Endothelial cell of umbilical vein (primary cell): ENCODE results near the gene MAPKAP1.

Experiments used
- CTCF ChIP-seq, 2 donors: IDR thresholded peaks; 1 replicate in 1 of 2; 2 replicates in 1 of 2; pipeline ENCODE4 v1.5.1; 2011; ENCODE audit warnings: low read length in 2 of 2, mild to moderate bottlenecking in 2 of 2, moderate library complexity in 2 of 2, control low read depth in 1 of 2, inconsistent platforms in 1 of 2, low read depth in 1 of 2; ENCODE audit not compliant: insufficient read depth in 1 of 2; ENCODE audit errors: extremely low read depth in 1 of 2
- JUN ChIP-seq: IDR thresholded peaks from 2 replicates; pipeline ENCODE4 v1.6.1; 2011; ENCODE audit warnings: borderline replicate concordance, low read depth; ENCODE audit not compliant: insufficient read length, insufficient read depth
- MAX ChIP-seq: IDR thresholded peaks from 2 replicates; pipeline ENCODE4 v1.6.1; 2011; ENCODE audit not compliant: insufficient read depth, insufficient read length
- POLR2A ChIP-seq: IDR thresholded peaks from 2 replicates; pipeline ENCODE4 v1.6.1; 2012; ENCODE audit warnings: low read depth, mild to moderate bottlenecking, control low read depth, low read length
- POLR2AphosphoS5 ChIP-seq: IDR thresholded peaks from 2 replicates; pipeline ENCODE4 v1.6.1; 2012; ENCODE audit warnings: low read depth, mild to moderate bottlenecking, control low read depth, low read length, moderate library complexity; ENCODE audit not compliant: insufficient read depth

DNA sequence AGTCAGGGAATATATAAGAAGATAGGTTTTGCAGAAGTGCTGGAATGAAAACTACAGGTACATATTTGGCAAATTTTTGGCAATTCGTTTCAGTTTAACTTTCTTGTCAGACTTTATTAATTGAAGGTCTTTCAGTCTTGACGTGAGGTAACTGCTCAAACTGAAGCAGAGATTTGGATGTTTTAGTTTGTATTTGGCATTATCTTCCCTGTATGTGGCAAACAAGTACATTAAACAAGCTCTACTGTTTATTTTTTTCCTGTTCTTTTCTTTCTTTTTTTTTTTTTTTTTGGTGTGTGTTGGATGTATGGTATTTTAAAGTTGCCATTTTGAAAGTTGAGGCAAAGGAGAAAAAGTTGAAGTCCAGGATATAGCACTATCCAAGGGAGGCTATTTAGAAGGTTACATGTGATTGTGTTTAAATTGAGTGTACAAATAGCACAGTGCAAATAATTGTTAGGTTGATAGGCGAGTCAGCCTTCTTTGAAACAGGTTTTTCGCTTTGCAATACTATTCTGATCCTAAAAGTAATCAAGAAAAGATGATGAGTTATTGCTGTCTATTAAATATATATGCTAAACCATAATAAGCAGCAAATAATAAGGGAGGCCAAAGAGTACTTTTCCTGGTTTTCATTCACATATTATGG, 42.4 kb upstream of the MAPKAP1 start:
- TF ChIP-seq POLR2A (no peak), CTCF (IDR thresholded peaks at IDR 0.05; ENCODE audit: extremely low read depth in 1 of 2, insufficient read depth in 1 of 2, low read depth in 1 of 2, low read length in 2 of 2) (no peak), POLR2AphosphoS5 (no peak), JUN (no peak), MAX (no peak)
